Body of pancreas (tissue), 4 donors: ENCODE measurements around the gene PIEZO2. TPM values are rescaled to one million over a fixed set of nuclear protein-coding genes. Genes with fewer than 3 reads are reported as not detected.
"Not testable (repeated sequence)": the region's sequence is repeated elsewhere in the genome, so short reads cannot be mapped to it uniquely, and the experiment has no call there.

ENCODE experiments used
- ATAC-seq: fragments of 150-250 bp; one replicate; pipeline ENCODE4 v1.9.1; 2016
- DNase-seq, 4 donors: peaks; one replicate each; pipeline ENCODE4 v3.0.0-alpha.2; 2019
- H3K27ac ChIP-seq, 4 donors: fragments of 200-600 bp; sonication (generic); 1 replicate in 3 of 4; 2 replicates in 1 of 4; pipeline versions ENCODE4 v1.5.1 to v1.6.1; 2016 to 2019; ENCODE audit warnings: mild to moderate bottlenecking in 1 of 4, mixed read lengths in 1 of 4, moderate library complexity in 1 of 4
- H3K27me3 ChIP-seq, 2 donors: fragments of 200-600 bp; sonication (generic); one replicate each; pipeline ENCODE4 v1.6.0; 2016; ENCODE audit warnings: mild to moderate bottlenecking in 1 of 2
- H3K36me3 ChIP-seq, 2 donors: fragments of 200-600 bp; sonication (generic); replicated peaks in 1 of 2; 2 replicates each; pipeline ENCODE4 v1.5.1; 2016; ENCODE audit warnings: low read depth in 2 of 2; ENCODE audit not compliant: insufficient read depth in 1 of 2
- H3K4me1 ChIP-seq: fragments of 200-600 bp; sonication (generic); one replicate; pipeline ENCODE4 v1.6.0; 2016
- H3K4me3 ChIP-seq, 2 donors: fragments of 200-600 bp; sonication (generic); 1 replicate in 1 of 2; 2 replicates in 1 of 2; pipeline ENCODE4 v1.5.1; 2016 to 2019
- H3K9me3 ChIP-seq, 3 donors: fragments of 200-600 bp; sonication (generic); 1 replicate in 2 of 3; 2 replicates in 1 of 3; pipeline ENCODE4 v1.5.1; 2016
- CTCF ChIP-seq, 7 experiments: fragments of 450-650 bp in 4 of 7; fragments of 200-600 bp in 3 of 7; sonication (generic) in 3 of 7; IDR thresholded peaks; one replicate each; pipeline ENCODE4 v1.5.1; 2016 to 2019; ENCODE audit warnings: antibody characterized with exemption in 7 of 7
- POLR2A ChIP-seq, 3 donors: fragments of 450-650 bp; IDR thresholded peaks; one replicate each; pipeline ENCODE4 v1.6.1; 2016; ENCODE audit warnings: antibody characterized with exemption in 3 of 3, mild to moderate bottlenecking in 2 of 3
- WGBS, 2 donors: methylation state at CpG; one replicate each; pipeline ENCODE4 v1.1.5; 2017; 5-methylcytosine and 5-hydroxymethylcytosine counted together
- intact Hi-C: fragments of 100-400 bp; cut with DNase I; formaldehyde crosslinking; loops from one replicate; pipeline ENCODE4 v1.15.1; 2023
- total RNA-seq, 2 donors: library from RNA; depleted of rRNA; stranded (reverse); fragments of >200 nt; gene quantifications; one replicate each; pipeline ENCODE4 v1.1.0, GENCODE V29; 2016

Gene PIEZO2
- total RNA-seq, 2 donors from 2014 or later: 0.33 to 40.7 TPM

GRCh38 chr18:10847907-10848306, 301.5 kb downstream of the PIEZO2 start:
- intact Hi-C loops: loop anchor here (10.0 kb wide), 1 partner anchor 307 kb away; no protein-coding TSS in a partner anchor
- TF ChIP-seq CTCF (IDR thresholded peaks at IDR 0.05) (no peak), POLR2A (IDR thresholded peaks at IDR 0.05) (no peak)

DNA sequence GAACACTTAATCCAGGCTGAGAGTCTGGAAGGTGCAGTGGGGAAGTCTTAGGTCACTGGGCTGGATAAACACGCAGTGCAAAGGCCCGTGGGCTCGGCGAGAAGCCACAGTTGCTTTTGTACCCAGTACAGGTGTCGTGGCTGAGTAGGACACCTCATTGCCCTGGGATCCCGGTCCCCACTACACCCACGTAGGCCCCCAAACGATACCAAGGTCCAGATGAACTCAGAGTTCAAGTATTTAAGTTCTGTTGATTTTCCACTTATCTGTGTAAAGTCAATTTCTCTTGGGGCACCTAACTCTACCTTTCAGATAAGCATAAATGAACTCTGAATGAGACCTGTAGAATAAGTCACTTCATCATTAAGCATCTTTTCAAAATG, 302.0 kb downstream of the PIEZO2 start:
- intact Hi-C loops: loop anchor here (10.0 kb wide), 1 partner anchor 307 kb away; no protein-coding TSS in a partner anchor
- Histone ChIP-seq H3K4me3 (no peak overlapping the region), H3K27me3 (no peaks in the 10 kb centered on the region), H3K36me3 (no peaks in the 10 kb centered on the region), H3K4me1 (peaks cover 5% of the 10 kb centered on the region), H3K27ac (no peak overlapping the region), H3K9me3 (no peaks in the 10 kb centered on the region)
- DNase-seq (no peak), ATAC-seq (no peak)
- WGBS, 2 donors: 40 to 64% methylated on average over 4 to 8 of the region's 8 CpGs
- no peak for TF ChIP-seq POLR2A (IDR thresholded peaks at IDR 0.05)
- TF ChIP-seq CTCF (IDR thresholded peaks at IDR 0.05): no peak

More at GRCh38 chr18:10847907-10848306, 301.5 kb downstream of the PIEZO2 start:
- H3K9me3 ChIP-seq: no peaks in the 10 kb centered on the region
- no peak overlapping the region for H3K27ac ChIP-seq
- no peak for DNase-seq
- peaks cover 5% of the 10 kb centered on the region for H3K4me1 ChIP-seq
- ATAC-seq: no peak
- no peaks in the 10 kb centered on the region for H3K27me3 ChIP-seq
- H3K4me3 ChIP-seq: no peak overlapping the region
- no peaks in the 10 kb centered on the region for H3K36me3 ChIP-seq
- 59 to 60% methylated on average over 6 of the region's 6 CpGs for WGBS, 2 donors

DNA sequence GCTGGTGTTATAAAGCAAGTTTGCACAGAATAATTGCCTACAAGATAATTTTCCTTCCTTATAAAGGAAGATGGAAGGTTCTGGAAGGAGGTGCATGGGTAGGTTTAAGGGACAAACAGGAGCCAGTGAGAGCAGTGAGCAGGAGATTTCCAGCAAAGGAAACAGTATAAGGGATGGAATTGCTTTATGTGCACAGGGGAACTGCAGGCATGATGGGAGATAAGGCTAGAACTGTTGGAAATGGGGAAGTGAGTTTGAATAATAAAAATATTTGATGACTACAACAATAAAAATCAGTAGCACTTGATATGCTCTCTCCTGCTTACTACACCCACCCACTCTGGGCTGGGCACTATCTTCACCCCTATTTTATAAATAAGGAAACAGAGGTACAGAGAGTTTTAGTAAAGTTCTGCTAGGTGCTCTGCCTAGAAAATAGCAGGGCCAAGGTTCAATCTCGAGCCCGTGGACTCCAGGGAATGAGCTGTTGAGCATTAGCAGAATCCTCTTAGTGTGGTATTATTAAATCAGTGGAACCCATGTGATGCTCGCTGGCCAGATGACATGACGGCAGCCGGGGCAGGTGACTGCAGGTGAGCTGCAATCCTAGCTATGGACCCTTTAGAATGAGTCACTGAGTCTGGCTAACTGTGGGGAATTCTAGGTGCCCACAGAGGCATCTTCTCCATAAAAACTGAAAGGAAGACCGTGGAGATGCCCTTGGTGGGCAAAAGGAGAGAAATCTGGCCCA, 302.5 kb downstream of the PIEZO2 start:
- Histone ChIP-seq H3K27me3 (no peaks in the 10 kb centered on the region), H3K4me1 (peaks cover 3% of the 10 kb centered on the region), H3K9me3 (no peaks in the 10 kb centered on the region), H3K27ac (no peak overlapping the region), H3K4me3 (no peak overlapping the region), H3K36me3 (no peaks in the 10 kb centered on the region)
- intact Hi-C loops: loop anchor here (10.0 kb wide), 1 partner anchor 308 kb away; no protein-coding TSS in a partner anchor
- WGBS, 2 donors: 63 to 75% methylated on average over 6 of the region's 6 CpGs
- TF ChIP-seq CTCF (IDR thresholded peaks at IDR 0.05): no peak
- no peak for TF ChIP-seq POLR2A (IDR thresholded peaks at IDR 0.05)
- ATAC-seq (no peak), DNase-seq (no peak)

DNA sequence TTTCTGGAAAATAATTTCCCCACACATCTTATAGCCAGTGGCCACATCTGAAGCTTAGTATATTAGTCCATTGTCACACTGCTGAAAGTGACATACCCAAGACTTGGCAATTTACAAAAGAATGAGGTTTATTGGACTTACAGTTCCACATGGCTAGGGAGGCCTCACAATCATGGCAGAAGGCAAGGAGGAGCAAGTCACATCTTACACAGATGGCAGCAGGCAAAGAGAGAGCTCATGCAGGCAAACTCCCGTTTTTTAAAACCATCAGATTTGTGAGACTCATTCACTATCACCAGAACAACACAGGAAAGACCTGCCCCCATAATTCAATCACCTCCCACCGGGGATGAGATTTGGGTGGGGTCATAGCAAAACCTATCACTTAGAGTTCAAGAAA, 303.3 kb downstream of the PIEZO2 start:
- H3K27me3 ChIP-seq, H3K4me1 ChIP-seq, H3K9me3 ChIP-seq, H3K4me3 ChIP-seq, H3K36me3 ChIP-seq, DNase-seq, H3K27ac ChIP-seq, ATAC-seq: not testable (repeated sequence)
- WGBS, 2 donors: 46 to 82% methylated on average over 1 to 2 of the region's 2 CpGs
- intact Hi-C loops: loop anchor here (10.0 kb wide), 1 partner anchor 309 kb away; no protein-coding TSS in a partner anchor

DNA sequence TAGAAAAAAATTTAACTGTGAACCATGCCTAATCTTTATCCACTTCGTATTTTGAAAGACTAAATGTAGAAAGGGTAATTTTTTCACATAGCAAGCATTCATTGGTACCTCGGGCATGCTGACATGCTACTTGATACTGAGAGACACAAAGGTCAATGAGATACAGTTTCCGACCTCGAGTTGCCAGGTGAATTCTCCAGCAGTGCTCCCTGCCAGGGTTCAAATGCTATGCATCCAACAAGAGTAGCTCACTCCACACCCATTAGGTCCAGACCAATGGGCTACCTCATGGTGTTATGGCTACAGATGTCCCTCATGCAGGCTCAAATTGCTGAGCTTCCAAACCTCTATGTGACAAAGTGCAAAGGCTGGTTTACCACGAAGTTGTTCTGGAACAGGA, 305.8 kb downstream of the PIEZO2 start:
- TF ChIP-seq POLR2A (IDR thresholded peaks at IDR 0.05) (no peak), CTCF (IDR thresholded peaks at IDR 0.05) (no peak)
- no peak overlapping the region for H3K4me3 ChIP-seq
- 34 to 49% methylated on average over 5 of the region's 5 CpGs for WGBS, 2 donors
- H3K36me3 ChIP-seq: no peaks in the 10 kb centered on the region
- H3K27me3 ChIP-seq: no peaks in the 10 kb centered on the region
- H3K4me1 ChIP-seq: no peaks in the 10 kb centered on the region
- DNase-seq (no peak), ATAC-seq (no peak)
- intact Hi-C loops: loop anchor here (10.0 kb wide), 1 partner anchor 311 kb away; no protein-coding TSS in a partner anchor
- H3K9me3 ChIP-seq: no peaks in the 10 kb centered on the region
- no peak overlapping the region for H3K27ac ChIP-seq
